ENCODE results near the gene PSD. TPM values are rescaled to one million over a fixed set of nuclear protein-coding genes. Genes with fewer than 3 reads are reported as not detected.

Gene PSD
- total and polyA plus RNA-seq, 2 donors from 2014 or later = 1.2 to 2.2 TPM

DNA sequence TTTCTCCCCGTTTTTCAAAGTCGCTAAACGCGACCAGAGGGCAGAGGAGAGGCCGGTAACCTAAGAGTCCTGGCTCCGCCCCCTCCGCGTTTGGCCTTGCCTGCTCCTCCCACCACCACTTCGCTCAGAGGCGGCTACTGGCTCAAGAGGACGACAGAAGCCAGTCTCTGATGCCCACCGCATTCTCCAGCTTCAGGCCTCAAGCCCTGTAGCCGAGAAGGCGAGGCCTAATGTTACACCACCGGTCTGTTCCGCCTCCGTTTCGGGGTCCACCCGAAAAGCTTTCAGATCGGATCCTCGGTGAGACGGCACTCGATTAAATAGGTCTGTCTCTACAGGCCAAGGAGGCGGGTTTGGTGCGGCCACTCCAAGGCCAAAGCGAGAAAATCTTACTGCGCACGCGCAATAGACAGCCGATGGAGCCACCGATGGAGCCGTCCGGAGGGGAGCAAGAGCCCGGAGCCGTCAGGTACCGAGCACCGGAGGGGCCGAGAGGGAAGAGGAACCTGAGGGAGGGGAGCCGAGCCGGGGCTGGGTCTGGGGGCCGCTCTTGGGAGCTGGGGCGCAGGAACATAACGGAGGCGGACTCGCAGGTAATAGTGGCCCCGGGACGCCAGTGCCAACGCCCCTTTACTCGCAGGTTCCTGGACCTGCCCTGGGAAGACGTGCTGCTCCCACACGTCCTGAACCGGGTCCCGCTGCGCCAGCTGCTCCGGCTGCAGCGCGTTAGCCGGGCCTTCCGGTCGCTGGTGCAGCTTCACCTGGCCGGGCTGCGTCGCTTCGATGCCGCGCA, 2.3 kb upstream of the PSD start, which contains the start of gene FBXL15:
Gene FBXL15 (plus strand): TSS at position 123 of the 793 bp plus-strand sequence. CDS start 294 bp downstream, at position 417.
- H3K4me1 ChIP-seq (ENCODE audit: control insufficient read depth in 2 of 3, insufficient read depth in 2 of 3, low read depth in 1 of 3, low read length in 3 of 3) = peaks cover 0 to 29% (median 11%) of the 10 kb centered on the region in 3 donors
- peaks cover 3% of the 10 kb centered on the region for H3K27me3 ChIP-seq (ENCODE audit: control insufficient read depth, insufficient read depth, low read length)
- TF ChIP-seq, protein P1, sequence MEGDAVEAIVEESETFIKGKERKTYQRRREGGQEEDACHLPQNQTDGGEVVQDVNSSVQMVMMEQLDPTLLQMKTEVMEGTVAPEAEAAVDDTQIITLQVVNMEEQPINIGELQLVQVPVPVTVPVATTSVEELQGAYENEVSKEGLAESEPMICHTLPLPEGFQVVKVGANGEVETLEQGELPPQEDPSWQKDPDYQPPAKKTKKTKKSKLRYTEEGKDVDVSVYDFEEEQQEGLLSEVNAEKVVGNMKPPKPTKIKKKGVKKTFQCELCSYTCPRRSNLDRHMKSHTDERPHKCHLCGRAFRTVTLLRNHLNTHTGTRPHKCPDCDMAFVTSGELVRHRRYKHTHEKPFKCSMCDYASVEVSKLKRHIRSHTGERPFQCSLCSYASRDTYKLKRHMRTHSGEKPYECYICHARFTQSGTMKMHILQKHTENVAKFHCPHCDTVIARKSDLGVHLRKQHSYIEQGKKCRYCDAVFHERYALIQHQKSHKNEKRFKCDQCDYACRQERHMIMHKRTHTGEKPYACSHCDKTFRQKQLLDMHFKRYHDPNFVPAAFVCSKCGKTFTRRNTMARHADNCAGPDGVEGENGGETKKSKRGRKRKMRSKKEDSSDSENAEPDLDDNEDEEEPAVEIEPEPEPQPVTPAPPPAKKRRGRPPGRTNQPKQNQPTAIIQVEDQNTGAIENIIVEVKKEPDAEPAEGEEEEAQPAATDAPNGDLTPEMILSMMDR (IDR thresholded peaks at IDR 0.05; ENCODE audit: borderline replicate concordance, extremely low read depth, insufficient read depth) = no peak
- FAIRE-seq = no peak
- DNase-seq = peak; percentile 97 to 99 (median 99)
- peak within 1 kb of the TSS; percentile 78 to 98 (median 96) for H3K4me3 ChIP-seq (ENCODE audit: low read length in 3 of 3)
- H3K36me3 ChIP-seq (ENCODE audit: control insufficient read depth in 2 of 3, insufficient read depth in 3 of 3, low read length in 3 of 3) = peaks cover 0 to 11% (median 0%) of the 10 kb centered on the region in 3 donors
- peak within 1 kb of the TSS; percentile 80 to 93 for H3K27ac ChIP-seq (ENCODE audit: low read depth in 2 of 2, low read length in 2 of 2)
- H3K9ac ChIP-seq (ENCODE audit: low read length in 3 of 3) = peak within 1 kb of the TSS; percentile 81 to 95 (median 89)
- H3K9me3 ChIP-seq (ENCODE audit: control insufficient read depth in 2 of 3, insufficient read depth in 1 of 3, low read length in 3 of 3) = no peaks in the 10 kb centered on the region
- intact Hi-C loops (cut with DNase I) = no loop called here

- intact Hi-C loops (cut with DNase I) = no loop called here
- Histone ChIP-seq H3K27me3 (ENCODE audit: control insufficient read depth, insufficient read depth, low read length) (peaks cover 3% of the 10 kb centered on the region), H3K9me3 (ENCODE audit: control insufficient read depth in 2 of 3, insufficient read depth in 1 of 3, low read length in 3 of 3) (no peaks in the 10 kb centered on the region), H3K9ac (ENCODE audit: low read length in 3 of 3) (peak overlapping the region; percentile 63 to 95 (median 89)), H3K4me3 (ENCODE audit: low read length in 3 of 3) (peak overlapping the region; percentile 78 to 98 (median 96)), H3K27ac (ENCODE audit: low read depth in 2 of 2, low read length in 2 of 2) (peak overlapping the region; percentile 80 to 93), H3K36me3 (ENCODE audit: control insufficient read depth in 2 of 3, insufficient read depth in 3 of 3, low read length in 3 of 3) (peaks cover 0 to 11% (median 0%) of the 10 kb centered on the region in 3 donors), H3K4me1 (ENCODE audit: control insufficient read depth in 2 of 3, insufficient read depth in 2 of 3, low read depth in 1 of 3, low read length in 3 of 3) (peaks cover 0 to 29% (median 11%) of the 10 kb centered on the region in 3 donors)
- FAIRE-seq (no peak), DNase-seq (peak in 1 of 5 donors; percentile 68)
- TF ChIP-seq, protein P1 (IDR thresholded peaks at IDR 0.05; ENCODE audit: borderline replicate concordance, extremely low read depth, insufficient read depth) = no peak
Observed at GRCh38 chr10:102420181-102420713, 1.7 kb upstream of the PSD start.

DNA sequence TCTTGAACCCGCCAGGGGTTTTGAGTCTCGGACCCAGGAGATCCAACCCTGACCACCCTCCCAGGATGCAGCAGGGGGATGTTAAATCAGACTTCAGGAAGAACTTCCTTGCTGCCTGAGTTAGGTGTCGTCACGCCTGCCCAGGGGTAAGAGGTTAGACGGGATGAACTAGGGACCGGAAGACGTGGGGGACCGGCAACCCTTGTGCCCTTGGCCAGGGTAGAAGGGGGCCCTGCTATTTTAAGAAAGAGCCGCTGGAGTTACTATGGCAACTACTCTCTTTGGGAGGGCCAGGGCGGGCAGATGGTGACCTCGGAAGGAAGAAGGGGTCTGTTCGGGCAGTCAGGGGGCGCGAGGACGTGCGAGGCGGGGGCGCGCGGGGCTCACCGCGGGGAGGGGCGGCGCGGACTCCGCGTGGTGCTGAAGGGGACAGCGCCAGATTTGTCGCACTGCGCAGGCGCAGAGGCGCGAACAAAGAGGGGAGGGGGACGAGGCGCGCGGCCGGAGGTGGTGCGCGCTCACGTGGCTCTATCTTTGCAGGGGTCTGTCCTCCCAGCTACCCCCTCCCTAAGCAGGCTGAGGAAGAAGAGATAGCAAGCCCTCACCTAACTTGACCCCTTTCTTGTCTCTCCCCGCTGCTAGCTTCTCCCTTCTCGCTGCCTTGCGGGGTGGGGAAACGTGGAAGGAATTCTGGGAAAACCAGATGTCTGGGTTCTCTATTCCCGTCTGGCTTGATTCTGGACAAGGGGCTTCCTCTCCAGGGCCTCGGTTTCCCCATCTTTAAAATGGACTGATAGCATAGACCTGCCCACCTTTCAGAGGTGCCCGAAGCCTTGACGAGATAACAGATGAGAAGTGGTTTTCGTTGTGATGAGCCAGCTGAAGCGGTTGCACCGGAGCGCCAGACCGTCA, 940 bp upstream of the PSD start:
- intact Hi-C loops (cut with DNase I) = no loop called here
- peak overlapping the region in 1 of 3 donors; percentile 53 for H3K9ac ChIP-seq (ENCODE audit: low read length in 3 of 3)
- FAIRE-seq (no peak), DNase-seq (peak in 4 of 5 donors; percentile 60 to 87 (median 72))
- H3K4me3 ChIP-seq (ENCODE audit: low read length in 3 of 3) = peak overlapping the region; percentile 78 to 98 (median 96)
- H3K9me3 ChIP-seq (ENCODE audit: control insufficient read depth in 2 of 3, insufficient read depth in 1 of 3, low read length in 3 of 3) = no peaks in the 10 kb centered on the region
- H3K4me1 ChIP-seq (ENCODE audit: control insufficient read depth in 2 of 3, insufficient read depth in 2 of 3, low read depth in 1 of 3, low read length in 3 of 3) = peaks cover 0 to 29% (median 11%) of the 10 kb centered on the region in 3 donors
- H3K36me3 ChIP-seq (ENCODE audit: control insufficient read depth in 2 of 3, insufficient read depth in 3 of 3, low read length in 3 of 3) = peaks cover 0 to 10% (median 0%) of the 10 kb centered on the region in 3 donors
- TF ChIP-seq, protein P1 (IDR thresholded peaks at IDR 0.05; ENCODE audit: borderline replicate concordance, extremely low read depth, insufficient read depth) = no peak
- peaks cover 3% of the 10 kb centered on the region for H3K27me3 ChIP-seq (ENCODE audit: control insufficient read depth, insufficient read depth, low read length)
- no peak overlapping the region for H3K27ac ChIP-seq (ENCODE audit: low read depth in 2 of 2, low read length in 2 of 2)

Data from kidney (tissue), 14 donors.